DND-41 (cell line): ENCODE results near the gene DUOXA2.

ENCODE experiments used
- CTCF ChIP-seq: IDR thresholded peaks from 2 replicates; pipeline ENCODE4 v1.5.1; 2012; ENCODE audit warnings: borderline replicate concordance, low read length, moderate library complexity, mild to moderate bottlenecking; ENCODE audit not compliant: poor library complexity, severe bottlenecking; ENCODE audit errors: extremely low read depth
- EZH2 ChIP-seq: IDR thresholded peaks from 3 replicates; pipeline ENCODE4 v1.6.1; 2012; ENCODE audit warnings: borderline replicate concordance, low read depth, mild to moderate bottlenecking, moderate library complexity, low read length, inconsistent platforms; ENCODE audit not compliant: severe bottlenecking

GRCh38 chr15:45132844-45133560 lies 18.9 kb downstream of the DUOXA2 start:
- TF ChIP-seq CTCF (no peak), EZH2 (no peak)
